Gastroesophageal sphincter (tissue), 4 donors: ENCODE data around the gene CAPN2. TPM values are rescaled to one million over a fixed set of nuclear protein-coding genes. Genes with fewer than 3 reads are reported as not detected.

Source experiments
- ATAC-seq: fragments of 150-250 bp; one replicate; pipeline ENCODE4 v1.9.1; 2016; ENCODE audit warnings: mild to moderate bottlenecking, moderate library complexity
- H3K27ac ChIP-seq, 4 donors: fragments of 200-600 bp; sonication (generic) in 3 of 4; 1 replicate in 3 of 4; 2 replicates in 1 of 4; pipeline ENCODE4 v1.5.1; 2016 to 2019
- H3K27me3 ChIP-seq: fragments of 200-600 bp; sonication (generic); one replicate; pipeline ENCODE4 v1.5.1; 2019
- H3K36me3 ChIP-seq, 2 donors: fragments of 200-600 bp; sonication (generic); one replicate each; pipeline ENCODE4 v1.5.1; 2019; ENCODE audit warnings: control low read depth in 1 of 2
- H3K4me1 ChIP-seq, 3 donors: fragments of 200-600 bp; sonication (generic); 1 replicate in 2 of 3; 2 replicates in 1 of 3; pipeline ENCODE4 v1.5.1; 2016 to 2019; ENCODE audit warnings: control low read depth in 2 of 3
- H3K4me3 ChIP-seq, 2 donors: fragments of 200-600 bp; sonication (generic); one replicate each; pipeline ENCODE4 v1.5.1; 2019; ENCODE audit warnings: mild to moderate bottlenecking in 1 of 2, moderate library complexity in 1 of 2
- H3K9me3 ChIP-seq, 3 donors: fragments of 200-600 bp; sonication (generic); one replicate each; pipeline ENCODE4 v1.5.1; 2017 to 2019; ENCODE audit warnings: control low read depth in 2 of 3
- EP300 ChIP-seq: sonication (generic); formaldehyde crosslinking; IDR thresholded peaks from one replicate; pipeline ENCODE4 v1.6.1; 2017; ENCODE audit warnings: antibody characterized with exemption, mild to moderate bottlenecking
- POLR2A ChIP-seq, 2 donors: fragments of 450-650 bp; IDR thresholded peaks; one replicate each; pipeline ENCODE4 v1.6.1; 2017; ENCODE audit warnings: antibody characterized with exemption in 2 of 2, mild to moderate bottlenecking in 2 of 2, moderate library complexity in 1 of 2
- POLR2AphosphoS5 ChIP-seq: sonication (generic); formaldehyde crosslinking; IDR thresholded peaks from one replicate; pipeline ENCODE4 v1.6.1; 2017; ENCODE audit warnings: antibody characterized with exemption
- WGBS, 2 donors: methylation state at CpG; one replicate each; pipeline ENCODE4 v1.1.5; 2018; ENCODE audit warnings: low coverage in 1 of 2; 5-methylcytosine and 5-hydroxymethylcytosine counted together
- total RNA-seq, 4 donors: library from RNA; depleted of rRNA; stranded (reverse); fragments of >200 nt; gene quantifications; one replicate each; pipeline ENCODE4 v1.1.0, GENCODE V29; 2016
- TF ChIP-seq, protein P1 (sequence below), 4 experiments: fragments of 200-600 bp in 2 of 4; fragments of 450-650 bp in 2 of 4; sonication (generic) in 1 of 4; IDR thresholded peaks; one replicate each; pipeline ENCODE4 v1.5.1; 2017 to 2019; ENCODE audit warnings: antibody characterized with exemption in 4 of 4, mild to moderate bottlenecking in 2 of 4, moderate library complexity in 2 of 4

Gene CAPN2
- 100 to 1,000 TPM; 140 to 174 (median 149) TPM for total RNA-seq

DNA sequence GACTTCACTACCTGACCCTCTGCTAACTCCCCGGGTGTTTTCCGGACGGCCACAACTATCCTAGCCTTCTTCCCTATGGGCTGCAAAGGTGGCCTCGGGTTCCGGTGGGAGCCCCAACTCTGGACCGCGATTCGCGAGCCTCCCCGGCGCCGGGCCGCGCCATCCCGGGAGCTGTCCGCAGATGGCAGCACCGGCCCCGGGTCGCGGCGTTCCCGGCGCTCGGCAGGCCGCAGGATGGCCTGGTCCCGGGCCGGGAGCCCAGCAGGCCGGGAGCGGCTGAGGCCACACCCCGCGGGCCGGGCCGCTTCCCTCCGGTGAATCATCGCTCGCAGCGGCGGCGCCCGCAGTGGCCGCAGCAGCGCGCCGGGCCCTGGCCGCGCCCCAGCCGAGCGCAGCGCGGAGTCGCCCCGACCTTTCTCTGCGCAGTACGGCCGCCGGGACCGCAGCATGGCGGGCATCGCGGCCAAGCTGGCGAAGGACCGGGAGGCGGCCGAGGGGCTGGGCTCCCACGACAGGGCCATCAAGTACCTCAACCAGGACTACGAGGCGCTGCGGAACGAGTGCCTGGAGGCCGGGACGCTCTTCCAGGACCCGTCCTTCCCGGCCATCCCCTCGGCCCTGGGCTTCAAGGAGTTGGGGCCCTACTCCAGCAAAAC lies at the start of gene CAPN2:
Gene CAPN2, plus strand, starts transcription at position 346 of the 656 bp plus-strand sequence. Its CDS starts 102 bp downstream, at position 448.
- Histone ChIP-seq H3K36me3 (peaks cover 0 to 5% of the 10 kb centered on the region in 2 donors), H3K4me3 (peak within 1 kb of the TSS; percentile 51 to 94), H3K9me3 (no peaks in the 10 kb centered on the region), H3K27ac (peak within 1 kb of the TSS; percentile 63 to 98 (median 96)), H3K27me3 (no peaks in the 10 kb centered on the region), H3K4me1 (peaks cover 10 to 74% (median 46%) of the 10 kb centered on the region in 3 donors)
- TF ChIP-seq POLR2A (IDR thresholded peaks at IDR 0.05): peak; percentile 93 to 95
- TF ChIP-seq, protein P1, sequence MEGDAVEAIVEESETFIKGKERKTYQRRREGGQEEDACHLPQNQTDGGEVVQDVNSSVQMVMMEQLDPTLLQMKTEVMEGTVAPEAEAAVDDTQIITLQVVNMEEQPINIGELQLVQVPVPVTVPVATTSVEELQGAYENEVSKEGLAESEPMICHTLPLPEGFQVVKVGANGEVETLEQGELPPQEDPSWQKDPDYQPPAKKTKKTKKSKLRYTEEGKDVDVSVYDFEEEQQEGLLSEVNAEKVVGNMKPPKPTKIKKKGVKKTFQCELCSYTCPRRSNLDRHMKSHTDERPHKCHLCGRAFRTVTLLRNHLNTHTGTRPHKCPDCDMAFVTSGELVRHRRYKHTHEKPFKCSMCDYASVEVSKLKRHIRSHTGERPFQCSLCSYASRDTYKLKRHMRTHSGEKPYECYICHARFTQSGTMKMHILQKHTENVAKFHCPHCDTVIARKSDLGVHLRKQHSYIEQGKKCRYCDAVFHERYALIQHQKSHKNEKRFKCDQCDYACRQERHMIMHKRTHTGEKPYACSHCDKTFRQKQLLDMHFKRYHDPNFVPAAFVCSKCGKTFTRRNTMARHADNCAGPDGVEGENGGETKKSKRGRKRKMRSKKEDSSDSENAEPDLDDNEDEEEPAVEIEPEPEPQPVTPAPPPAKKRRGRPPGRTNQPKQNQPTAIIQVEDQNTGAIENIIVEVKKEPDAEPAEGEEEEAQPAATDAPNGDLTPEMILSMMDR (IDR thresholded peaks at IDR 0.05): peak; percentile 74 to 97 (median 91)
- TF ChIP-seq POLR2AphosphoS5: peak; percentile 76
- no peak for TF ChIP-seq EP300
- ATAC-seq: peak; percentile 97
- WGBS, 2 donors: no CpG with 5 or more reads among the region's 74 CpGs

DNA sequence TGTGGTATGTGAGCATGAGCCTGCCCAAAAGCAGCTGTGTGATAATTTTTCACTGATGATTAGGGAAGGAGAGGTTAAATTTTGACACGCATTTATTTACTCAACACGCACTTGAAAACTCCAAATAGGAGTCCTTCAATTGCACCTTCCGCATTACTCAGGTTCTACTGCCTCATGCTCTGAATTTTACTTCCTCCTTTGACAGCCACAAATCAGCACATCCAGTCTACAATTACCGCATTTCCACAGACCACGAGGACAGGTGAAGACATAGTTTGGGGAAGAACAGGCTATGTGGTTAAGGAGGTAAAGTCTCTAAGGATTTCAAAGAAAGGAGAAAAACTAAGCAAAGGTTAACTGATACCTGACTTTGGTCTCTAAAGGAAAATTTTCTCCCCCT lies 49.4 kb upstream of the CAPN2 start:
- no peak overlapping the region for H3K27ac ChIP-seq
- H3K4me1 ChIP-seq: no peaks in the 10 kb centered on the region
- ATAC-seq: no peak
- TF ChIP-seq, protein P1 (IDR thresholded peaks at IDR 0.05): no peak
- no peak for TF ChIP-seq POLR2A (IDR thresholded peaks at IDR 0.05)
- TF ChIP-seq POLR2AphosphoS5: no peak
- TF ChIP-seq EP300: no peak
- no peaks in the 10 kb centered on the region for H3K36me3 ChIP-seq
- 70 to 72% methylated on average over 5 of the region's 5 CpGs for WGBS, 2 donors
- no peak overlapping the region for H3K4me3 ChIP-seq
- no peaks in the 10 kb centered on the region for H3K9me3 ChIP-seq
- H3K27me3 ChIP-seq: no peaks in the 10 kb centered on the region

DNA sequence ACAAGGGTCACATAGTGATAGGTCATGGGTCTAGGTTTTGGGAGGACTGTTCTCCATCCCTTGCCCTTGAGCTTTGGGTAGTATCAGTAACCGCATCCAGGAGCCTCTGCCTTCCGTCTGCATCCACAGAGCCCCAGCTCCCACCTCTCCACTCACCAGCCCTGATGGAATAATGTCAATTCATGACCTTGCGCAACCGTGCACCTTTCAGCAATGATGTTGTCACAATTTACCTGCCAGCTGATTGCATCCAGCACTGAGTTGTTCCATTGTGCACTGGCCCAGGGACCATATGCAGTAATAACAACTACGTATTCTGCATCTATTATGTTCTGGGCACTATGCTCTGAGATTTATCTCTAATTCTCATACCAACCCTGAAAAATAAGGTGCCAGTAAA lies 48.2 kb upstream of the CAPN2 start:
- H3K9me3 ChIP-seq: no peaks in the 10 kb centered on the region
- no peaks in the 10 kb centered on the region for H3K27me3 ChIP-seq
- no peak overlapping the region for H3K4me3 ChIP-seq
- no peaks in the 10 kb centered on the region for H3K4me1 ChIP-seq
- no peak overlapping the region for H3K27ac ChIP-seq
- no peaks in the 10 kb centered on the region for H3K36me3 ChIP-seq
- no peak for ATAC-seq
- TF ChIP-seq, protein P1 (IDR thresholded peaks at IDR 0.05): no peak
- WGBS, 2 donors: 60 to 74% methylated on average over 3 to 5 of the region's 5 CpGs

DNA sequence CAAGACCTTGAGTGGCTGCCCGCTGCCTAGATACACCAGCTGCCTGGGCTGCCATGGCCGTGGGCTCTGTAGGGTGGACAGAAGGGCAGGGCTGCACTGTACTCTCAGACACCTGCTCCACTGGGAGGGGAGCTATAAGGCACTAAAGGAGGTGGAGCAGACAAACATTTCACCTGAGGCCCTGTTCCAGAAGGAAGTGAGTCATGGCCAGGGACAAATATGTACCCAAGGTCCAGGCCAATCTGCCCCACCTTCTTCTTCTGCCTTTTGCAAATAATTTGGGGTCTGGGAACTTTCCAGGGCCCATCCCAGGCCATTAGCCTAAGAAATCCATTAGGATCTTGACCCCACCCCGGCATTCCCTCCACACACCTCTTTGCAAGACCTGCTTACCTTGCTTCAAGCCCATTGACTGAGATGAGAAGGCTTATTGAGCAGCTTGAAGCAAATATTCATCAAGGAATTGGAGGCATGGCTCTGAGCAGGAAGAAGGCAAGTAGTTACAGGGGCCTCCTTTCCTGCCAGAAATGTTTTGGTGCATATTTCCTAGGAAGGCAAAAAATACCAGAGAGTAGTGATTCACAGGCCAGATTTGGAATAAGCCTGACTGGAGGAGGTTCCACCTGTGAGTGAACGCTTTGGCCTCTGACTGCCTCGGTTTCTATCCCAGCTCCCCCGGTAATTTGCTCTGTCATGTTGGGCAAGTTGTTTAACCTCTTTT lies 46.6 kb upstream of the CAPN2 start, which contains the start of gene CAPN8:
Gene CAPN8, minus strand, starts transcription at position 110 of the 721 bp plus-strand sequence. Its CDS starts 55 bp downstream, at position 55.
- no peak for TF ChIP-seq POLR2A (IDR thresholded peaks at IDR 0.05)
- TF ChIP-seq POLR2AphosphoS5: no peak
- TF ChIP-seq, protein P1 (IDR thresholded peaks at IDR 0.05): no peak
- no peak for TF ChIP-seq EP300
- ATAC-seq: no peak
- no peaks in the 10 kb centered on the region for H3K9me3 ChIP-seq
- no peak within 1 kb of the TSS for H3K27ac ChIP-seq
- H3K36me3 ChIP-seq: no peaks in the 10 kb centered on the region
- no peaks in the 10 kb centered on the region for H3K4me1 ChIP-seq
- 40 to 67% methylated on average over 2 to 3 of the region's 6 CpGs for WGBS, 2 donors
- H3K27me3 ChIP-seq: no peaks in the 10 kb centered on the region
- no peak within 1 kb of the TSS for H3K4me3 ChIP-seq
